Naive thymus-derived CD4-positive, alpha-beta T cell (primary cell): ENCODE results near the gene ILF2. TPM values are rescaled to one million over a fixed set of nuclear protein-coding genes. Genes with fewer than 3 reads are reported as not detected.
A peak's percentile ranks its signal among the peaks of the same experiment; 100 is the strongest.

Experiments
- ATAC-seq: fragments of 150-1000 bp; cut with Tn5 transposase; 2 replicates; pipeline ENCODE4 v1.10.0; 2021; ENCODE audit warnings: mild to moderate bottlenecking, moderate library complexity
- CTCF ChIA-PET: fragments of 350-600 bp; sonication (Branson Sonifier 250); formaldehyde crosslinking; loops from one replicate; lab custom pipeline; 2021; ENCODE audit warnings: antibody characterized with exemption; lab: Charles Lee
- POLR2A ChIA-PET: fragments of 350-600 bp; sonication (Branson Sonifier 250); formaldehyde crosslinking; loops from one replicate; lab custom pipeline; 2021; ENCODE audit warnings: antibody characterized with exemption, inconsistent platforms; lab: Charles Lee
- DNase-seq, 9 donors: peaks; one replicate each; pipeline versions ENCODE4 v3.0.0 to v3.0.0-alpha.2; 2020 to 2022; ENCODE audit warnings: mixed read lengths in 1 of 9
- H3K27ac ChIP-seq: one replicate; pipeline ENCODE4 v1.7.0; 2013; ENCODE audit warnings: mild to moderate bottlenecking, low read depth, low read length, moderate library complexity
- H3K27me3 ChIP-seq, 2 donors: one replicate each; pipeline ENCODE4 v1.7.0; 2013; ENCODE audit warnings: low read length in 2 of 2, mild to moderate bottlenecking in 2 of 2, moderate library complexity in 2 of 2; ENCODE audit not compliant: control insufficient read depth in 2 of 2, insufficient read depth in 2 of 2
- H3K36me3 ChIP-seq, 3 experiments: 1 replicate in 2 of 3; 2 replicates in 1 of 3; pipeline ENCODE4 v1.7.0; 2013; ENCODE audit warnings: low read length in 3 of 3, mild to moderate bottlenecking in 3 of 3, moderate library complexity in 1 of 3; ENCODE audit not compliant: insufficient read depth in 3 of 3, control insufficient read depth in 2 of 3
- H3K4me1 ChIP-seq, 2 donors: one replicate each; pipeline ENCODE4 v1.7.0; 2013; ENCODE audit warnings: low read length in 2 of 2, mild to moderate bottlenecking in 2 of 2, moderate library complexity in 1 of 2; ENCODE audit not compliant: control insufficient read depth in 2 of 2, insufficient read depth in 2 of 2
- H3K4me3 ChIP-seq: 2 replicates; pipeline ENCODE4 v1.7.0; 2013; ENCODE audit warnings: mild to moderate bottlenecking, low read length
- H3K9me3 ChIP-seq, 3 experiments: 1 replicate in 2 of 3; 2 replicates in 1 of 3; pipeline ENCODE4 v1.7.0; 2013; ENCODE audit warnings: low read length in 3 of 3; ENCODE audit not compliant: control insufficient read depth in 2 of 3
- H3K27ac Mint-ChIP-seq, 9 donors: one replicate each; pipeline ENCODE4 v1.8.0; 2020 to 2022; ENCODE audit warnings: mixed read lengths in 9 of 9, mild to moderate bottlenecking in 8 of 9, moderate library complexity in 5 of 9, inconsistent platforms in 2 of 9
- H3K27me3 Mint-ChIP-seq, 5 donors: one replicate each; pipeline ENCODE4 v1.8.0; 2021 to 2022; ENCODE audit warnings: mixed read lengths in 5 of 5, mild to moderate bottlenecking in 1 of 5
- H3K36me3 Mint-ChIP-seq, 5 donors: one replicate each; pipeline ENCODE4 v1.8.0; 2020 to 2022; ENCODE audit warnings: mixed read lengths in 5 of 5, mild to moderate bottlenecking in 3 of 5, inconsistent platforms in 1 of 5
- H3K4me1 Mint-ChIP-seq, 7 donors: one replicate each; pipeline ENCODE4 v1.8.0; 2020 to 2022; ENCODE audit warnings: mixed read lengths in 7 of 7, mild to moderate bottlenecking in 3 of 7, inconsistent platforms in 1 of 7
- H3K4me3 Mint-ChIP-seq, 10 donors: one replicate each; pipeline ENCODE4 v1.8.0; 2020 to 2022; ENCODE audit warnings: mild to moderate bottlenecking in 10 of 10, mixed read lengths in 10 of 10, moderate library complexity in 6 of 10, inconsistent platforms in 2 of 10
- H3K9me3 Mint-ChIP-seq, 11 donors: one replicate each; pipeline ENCODE4 v1.8.0; 2020 to 2022; ENCODE audit warnings: mixed read lengths in 11 of 11, mild to moderate bottlenecking in 4 of 11, inconsistent platforms in 1 of 11, moderate library complexity in 1 of 11
- intact Hi-C, 2 donors: fragments of 100-400 bp; cut with micrococcal nuclease; formaldehyde crosslinking; loops; one replicate each; pipeline ENCODE4 v1.15.1; 2023
- polyA plus RNA-seq, 2 donors: library from polyadenylated mRNA; unstranded; fragments of 300-500 nt; fragmentation: Illumina TruSeq; gene quantifications; one replicate each; pipeline ENCODE4 v1.2.3, GENCODE V29; 2021
- total RNA-seq, 6 experiments: library from RNA in 5 of 6; stranded (reverse) in 5 of 6; gene quantifications; 1 replicate in 5 of 6; 2 replicates in 1 of 6; pipeline ENCODE4 v1.2.3 and lab custom pipeline; 2021 to 2026

Gene ILF2
- total and polyA plus RNA-seq, 7 experiments from 2014 or later, result 83.6 to 177 (median 136) TPM

DNA sequence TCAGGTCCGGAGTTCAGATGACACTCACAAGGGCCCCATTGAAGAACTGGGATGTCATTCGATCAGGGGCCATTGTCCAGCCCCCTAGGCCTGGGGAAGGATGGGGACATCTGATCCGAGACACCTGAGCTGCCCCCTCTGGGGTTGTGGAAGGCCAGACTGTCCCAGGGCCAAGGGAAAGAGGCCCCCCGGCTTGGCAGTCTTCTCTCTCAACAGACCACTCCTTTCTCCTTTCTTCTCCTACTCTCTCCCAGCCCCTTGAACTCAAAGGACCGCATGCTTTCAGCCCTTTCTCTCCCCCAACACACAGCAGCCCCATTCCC lies 41.5 kb downstream of the ILF2 start:
- Mint-ChIP-seq H3K9me3 (peaks cover 0 to 4% (median 0%) of the 10 kb centered on the region in 11 donors), H3K4me3 (no peak overlapping the region), H3K27ac (no peak overlapping the region), H3K36me3 (peaks cover 0 to 6% (median 3%) of the 10 kb centered on the region in 5 donors), H3K4me1 (peaks cover 13 to 23% (median 15%) of the 10 kb centered on the region in 7 donors), H3K27me3 (peaks cover 0 to 12% (median 3%) of the 10 kb centered on the region in 5 donors)
- ChIA-PET CTCF (no interaction called here), POLR2A (interaction anchor here (0.6 kb wide), 1 partner anchor 1831 kb away, joined by 3 read pairs; no protein-coding TSS in a partner anchor)
- peaks cover 0 to 2% of the 10 kb centered on the region in 2 donors for H3K27me3 ChIP-seq
- H3K36me3 ChIP-seq, result peaks cover 0 to 5% (median 0%) of the 10 kb centered on the region in 3 experiments
- ATAC-seq, result no peak
- DNase-seq, result no peak
- no peak overlapping the region for H3K4me3 ChIP-seq
- intact Hi-C loops, result no loop called here
- H3K4me1 ChIP-seq, result peaks cover 0 to 6% of the 10 kb centered on the region in 2 donors
- H3K27ac ChIP-seq, result no peak overlapping the region
- no peaks in the 10 kb centered on the region for H3K9me3 ChIP-seq

DNA sequence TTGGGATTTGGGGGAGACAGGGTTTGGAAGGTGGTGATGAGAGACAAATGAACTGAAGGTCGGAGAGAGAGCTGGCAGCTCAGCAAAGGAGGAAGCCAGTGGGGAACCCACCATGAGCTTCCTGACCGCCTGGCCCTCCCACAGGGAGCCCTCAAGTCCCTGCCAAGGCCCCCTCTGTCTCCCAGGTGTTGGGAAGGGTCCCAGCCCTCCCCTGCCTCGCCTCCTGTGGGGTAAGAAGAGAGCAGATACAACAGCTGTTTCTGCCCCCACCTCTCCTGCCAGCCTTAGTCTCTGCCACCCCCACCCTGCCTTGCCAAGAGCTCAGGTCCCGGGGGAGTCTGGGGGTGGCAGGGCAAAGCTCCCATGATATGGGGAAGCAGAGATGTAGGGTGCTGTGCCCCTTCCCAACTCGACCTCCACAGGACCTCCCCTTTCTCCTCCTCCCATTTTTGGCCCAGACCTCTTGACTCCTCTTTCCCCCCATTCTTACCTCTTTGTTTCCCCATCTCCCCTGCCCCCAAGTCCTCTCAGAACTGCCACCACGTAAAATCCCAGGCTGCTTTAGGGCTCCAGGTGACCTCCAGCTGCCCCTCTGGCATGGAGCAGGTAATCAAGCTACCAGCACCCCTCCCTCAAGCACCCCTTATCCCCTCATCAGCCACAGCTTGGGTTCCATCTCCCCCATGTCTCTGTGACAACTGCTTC lies 42.0 kb downstream of the ILF2 start:
- H3K36me3 Mint-ChIP-seq, result peaks cover 0 to 5% (median 0%) of the 10 kb centered on the region in 5 donors
- no peak for DNase-seq
- CTCF ChIA-PET, result no interaction called here
- ATAC-seq, result no peak
- Histone ChIP-seq H3K27me3 (peaks cover 0 to 2% of the 10 kb centered on the region in 2 donors), H3K36me3 (no peaks in the 10 kb centered on the region), H3K4me1 (peaks cover 0 to 6% of the 10 kb centered on the region in 2 donors), H3K27ac (no peak overlapping the region), H3K4me3 (no peak overlapping the region), H3K9me3 (no peaks in the 10 kb centered on the region)
- peaks cover 9 to 25% (median 13%) of the 10 kb centered on the region in 7 donors for H3K4me1 Mint-ChIP-seq
- peak overlapping the region in 3 of 9 donors; percentile 22 to 55 (median 53) for H3K27ac Mint-ChIP-seq
- peaks cover 0 to 4% (median 0%) of the 10 kb centered on the region in 11 donors for H3K9me3 Mint-ChIP-seq
- H3K27me3 Mint-ChIP-seq, result peaks cover 0 to 12% (median under 1%) of the 10 kb centered on the region in 5 donors
- no peak overlapping the region for H3K4me3 Mint-ChIP-seq
- intact Hi-C loops, result no loop called here
- POLR2A ChIA-PET, result interaction anchor here (0.6 to 0.9 kb wide), 2 partner anchors 13 to 1830 kb away, joined by 3 read pairs; no protein-coding TSS in a partner anchor

DNA sequence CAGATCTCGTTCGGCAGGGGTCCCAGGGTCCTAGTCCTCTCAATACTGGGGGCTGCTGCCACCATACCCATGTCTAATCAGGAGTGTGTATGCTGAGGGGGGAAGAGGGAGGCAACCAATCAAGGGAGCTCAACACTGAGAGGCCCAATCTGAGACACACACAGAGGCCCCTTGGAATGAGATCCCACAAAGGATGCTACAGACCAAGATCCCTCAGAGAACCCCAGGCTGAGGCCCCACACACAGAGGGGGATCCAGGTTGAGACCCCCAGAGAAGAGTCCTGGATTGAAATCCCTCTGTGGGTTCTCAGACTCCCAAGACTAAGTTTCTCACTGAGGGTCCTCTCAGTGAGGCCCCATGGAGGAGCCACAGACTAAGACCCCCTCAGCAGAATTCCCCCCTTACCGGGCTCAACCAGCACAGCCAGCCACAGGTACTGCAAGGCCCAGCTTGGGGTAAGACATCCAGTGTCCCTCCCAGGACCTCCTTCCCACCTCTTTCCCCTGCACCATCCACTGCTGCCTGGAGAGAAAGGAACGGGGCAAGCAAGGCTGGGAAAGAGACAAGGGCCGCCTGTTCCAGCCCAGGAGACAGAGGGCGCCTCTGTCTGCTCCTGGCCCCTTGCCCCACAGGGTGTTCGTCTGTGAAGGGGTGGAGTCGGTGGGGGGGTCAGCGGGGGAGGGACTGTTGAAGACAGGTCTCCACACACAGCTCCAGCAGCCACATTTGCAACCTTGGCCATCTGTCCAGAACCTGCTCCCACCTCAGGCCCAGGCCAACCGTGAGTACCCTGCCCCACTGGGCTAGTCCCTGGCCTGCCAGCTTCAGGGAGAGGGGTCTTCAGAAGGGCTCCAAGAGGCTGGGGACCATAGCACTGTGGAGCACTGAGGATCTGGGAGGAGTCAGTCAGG lies 42.8 kb downstream of the ILF2 start, which contains the start of gene S100A1:
S100A1 (plus strand) TSS at position 720 of the 912 bp plus-strand sequence. CDS start 2,088 bp downstream, outside the sequence.
- Mint-ChIP-seq H3K27ac (peak within 1 kb of the TSS in 3 of 9 donors; percentile 22 to 74 (median 53)), H3K9me3 (peaks cover 0 to 2% (median 0%) of the 10 kb centered on the region in 11 donors), H3K4me3 (peak within 1 kb of the TSS in 2 of 10 donors; percentile 23 to 56), H3K27me3 (peaks cover 0 to 12% (median 0%) of the 10 kb centered on the region in 5 donors), H3K36me3 (peaks cover 0 to 7% (median 0%) of the 10 kb centered on the region in 5 donors), H3K4me1 (peaks cover under 1 to 20% (median 6%) of the 10 kb centered on the region in 7 donors)
- ATAC-seq (peak; percentile 4), DNase-seq (no peak)
- no peaks in the 10 kb centered on the region for H3K36me3 ChIP-seq
- POLR2A ChIA-PET, result interaction anchor here (0.9 kb wide), 1 partner anchor 13 kb away, joined by 3 read pairs; no protein-coding TSS in a partner anchor
- no peaks in the 10 kb centered on the region for H3K4me1 ChIP-seq
- no peak within 1 kb of the TSS for H3K27ac ChIP-seq
- H3K9me3 ChIP-seq, result no peaks in the 10 kb centered on the region
- peaks cover 0 to 2% of the 10 kb centered on the region in 2 donors for H3K27me3 ChIP-seq
- no peak within 1 kb of the TSS for H3K4me3 ChIP-seq
- CTCF ChIA-PET, result no interaction called here
- intact Hi-C loops, result no loop called here

DNA sequence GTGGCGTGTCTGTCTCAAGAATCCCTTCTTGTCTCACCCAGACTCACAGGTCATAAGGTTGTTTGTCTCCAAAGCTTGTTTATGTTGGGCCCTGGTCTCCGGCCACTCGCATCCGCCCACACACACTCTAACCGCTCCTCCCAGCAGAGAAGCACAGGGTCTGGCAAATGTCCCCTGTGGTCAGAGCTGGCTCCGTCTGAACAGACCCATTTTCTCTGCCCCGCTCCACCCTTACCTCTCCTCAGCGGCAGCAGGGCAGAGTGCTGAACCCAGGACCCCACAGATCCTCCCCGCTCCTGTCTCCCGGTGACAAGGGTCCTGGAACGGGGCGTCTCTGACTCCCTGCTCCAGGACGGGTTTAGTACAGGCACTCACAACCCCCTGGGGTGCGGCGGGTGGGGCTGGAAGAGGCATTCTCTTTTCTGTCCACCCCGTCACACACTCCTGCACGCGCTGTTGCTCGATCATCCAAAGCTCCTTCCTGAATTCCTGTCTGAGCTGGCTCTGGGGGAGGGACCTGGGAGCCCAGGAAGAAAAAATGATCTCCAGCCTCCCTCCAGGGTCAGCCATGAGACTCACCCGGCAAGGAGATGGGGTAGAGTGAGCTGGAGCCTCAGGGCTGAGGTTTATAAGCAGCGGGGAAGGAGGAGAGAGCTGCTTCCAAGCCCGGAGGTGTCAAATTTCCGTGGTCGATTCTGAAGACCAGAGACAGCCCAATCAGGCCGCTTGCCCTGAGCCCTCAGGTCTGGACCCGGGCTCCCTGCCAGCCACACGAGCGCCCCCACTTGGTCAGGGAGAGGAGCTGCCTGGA lies 43.7 kb downstream of the ILF2 start, which contains the start of gene S100A13:
S100A13 (minus strand) TSS at position 602 of the 811 bp plus-strand sequence. CDS start 1,033 bp downstream, outside the sequence.
- ChIA-PET POLR2A (interaction anchor here (0.6 kb wide), 1 partner anchor 17 kb away, joined by 3 read pairs; no protein-coding TSS in a partner anchor), CTCF (interaction anchor here (0.8 kb wide), 1 partner anchor 81 kb away, joined by 3 read pairs; no protein-coding TSS in a partner anchor)
- Mint-ChIP-seq H3K4me3 (peak within 1 kb of the TSS in 2 of 10 donors; percentile 23 to 56), H3K4me1 (peaks cover 0 to 14% (median 0%) of the 10 kb centered on the region in 7 donors), H3K27me3 (peaks cover 0 to 12% (median 0%) of the 10 kb centered on the region in 5 donors), H3K27ac (peak within 1 kb of the TSS in 1 of 9 donors; percentile 74), H3K9me3 (peaks cover 0 to 2% (median 0%) of the 10 kb centered on the region in 11 donors), H3K36me3 (peaks cover 0 to 7% (median 0%) of the 10 kb centered on the region in 5 donors)
- no peak for DNase-seq
- ATAC-seq, result peak; percentile 31
- intact Hi-C loops, result no loop called here
- H3K27ac ChIP-seq, result no peak within 1 kb of the TSS
- H3K36me3 ChIP-seq, result no peaks in the 10 kb centered on the region
- no peaks in the 10 kb centered on the region for H3K4me1 ChIP-seq
- H3K4me3 ChIP-seq, result no peak within 1 kb of the TSS
- H3K9me3 ChIP-seq, result no peaks in the 10 kb centered on the region
- H3K27me3 ChIP-seq, result peaks cover 0 to 2% of the 10 kb centered on the region in 2 donors

DNA sequence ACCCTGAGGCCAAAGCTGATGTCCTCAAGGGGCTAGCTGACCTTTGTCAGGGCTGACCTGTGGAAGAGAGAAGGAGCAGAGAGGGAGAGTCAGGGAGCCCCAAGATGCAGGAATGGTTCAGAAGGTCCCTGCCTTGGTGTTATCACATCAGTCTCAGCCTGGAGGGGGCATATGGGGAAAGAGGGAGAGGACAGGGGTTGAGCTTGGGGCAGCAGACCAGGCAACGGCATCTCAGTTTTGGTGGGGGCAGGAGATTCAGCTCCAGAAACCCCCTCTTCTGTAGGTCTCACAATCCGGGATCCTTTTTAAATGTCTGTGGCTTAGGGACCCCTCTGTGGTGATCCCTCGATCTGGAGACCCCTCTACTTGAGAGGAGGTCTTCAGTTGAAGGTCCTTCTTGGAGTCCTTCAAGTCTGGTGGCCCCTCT lies 44.3 kb downstream of the ILF2 start:
- Mint-ChIP-seq H3K9me3 (no peaks in the 10 kb centered on the region), H3K4me1 (peaks cover 0 to 11% (median 0%) of the 10 kb centered on the region in 7 donors), H3K4me3 (no peak overlapping the region), H3K27me3 (peaks cover 0 to 12% (median 0%) of the 10 kb centered on the region in 5 donors), H3K36me3 (peaks cover 0 to 7% (median 0%) of the 10 kb centered on the region in 5 donors), H3K27ac (no peak overlapping the region)
- peaks cover 0 to 2% of the 10 kb centered on the region in 2 donors for H3K27me3 ChIP-seq
- ATAC-seq, result no peak
- H3K9me3 ChIP-seq, result no peaks in the 10 kb centered on the region
- H3K27ac ChIP-seq, result no peak overlapping the region
- DNase-seq, result no peak
- intact Hi-C loops, result no loop called here
- ChIA-PET POLR2A (no interaction called here), CTCF (interaction anchor here (0.8 kb wide), 1 partner anchor 82 kb away, joined by 3 read pairs; no protein-coding TSS in a partner anchor)
- no peak overlapping the region for H3K4me3 ChIP-seq
- no peaks in the 10 kb centered on the region for H3K4me1 ChIP-seq
- no peaks in the 10 kb centered on the region for H3K36me3 ChIP-seq
